D341Med (cell line): Measurements from ENCODE around the gene DDIT4.
A peak's percentile ranks its signal among the peaks of the same experiment; 100 is the strongest.

Experiments used
- DNase-seq: peaks from one replicate; pipeline ENCODE4 v3.0.0; 2012; ENCODE audit warnings: low spot score

DDIT4 gene

DNA sequence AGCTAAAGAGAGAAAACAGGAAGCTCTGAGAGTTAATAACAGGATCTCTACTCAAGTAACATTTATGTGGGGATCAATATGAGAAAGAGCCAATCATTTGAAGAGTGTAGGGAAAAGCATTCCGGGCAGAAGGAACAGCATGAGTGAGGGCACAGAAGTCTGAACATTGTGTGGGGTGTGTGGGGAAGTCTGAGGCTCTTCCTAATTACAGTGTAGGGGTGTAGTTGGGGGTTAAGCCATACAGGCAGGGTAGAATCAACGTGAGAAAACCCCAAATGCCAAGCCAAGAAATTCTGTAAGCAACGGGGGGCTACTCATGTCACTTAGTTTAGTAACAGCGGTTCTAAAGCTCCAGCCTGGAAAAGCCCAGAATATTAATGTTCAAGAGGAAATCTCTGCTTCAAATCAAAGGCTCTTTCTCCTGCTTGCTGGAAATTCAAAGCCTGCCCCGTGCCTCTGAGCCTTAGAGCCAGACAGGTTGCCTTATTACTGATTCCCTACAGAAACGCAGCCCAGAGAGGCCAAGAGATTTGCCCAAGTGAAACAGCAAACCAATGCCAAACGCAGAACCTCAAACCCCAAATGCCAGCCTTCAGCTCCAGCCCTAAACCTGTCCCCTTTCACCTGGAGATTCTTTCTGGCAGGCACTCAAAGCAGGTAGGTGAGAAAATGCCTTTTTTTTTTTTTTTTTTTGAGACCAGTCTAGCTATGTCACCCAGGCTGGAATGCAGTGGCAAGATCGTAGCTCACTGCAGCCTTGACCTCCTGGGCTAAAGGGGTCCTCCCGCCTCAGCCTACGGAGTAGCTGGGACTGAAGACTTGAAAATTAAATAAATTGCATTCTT, 44.9 kb downstream of the DDIT4 start:
- DNase-seq = no peak

DNA sequence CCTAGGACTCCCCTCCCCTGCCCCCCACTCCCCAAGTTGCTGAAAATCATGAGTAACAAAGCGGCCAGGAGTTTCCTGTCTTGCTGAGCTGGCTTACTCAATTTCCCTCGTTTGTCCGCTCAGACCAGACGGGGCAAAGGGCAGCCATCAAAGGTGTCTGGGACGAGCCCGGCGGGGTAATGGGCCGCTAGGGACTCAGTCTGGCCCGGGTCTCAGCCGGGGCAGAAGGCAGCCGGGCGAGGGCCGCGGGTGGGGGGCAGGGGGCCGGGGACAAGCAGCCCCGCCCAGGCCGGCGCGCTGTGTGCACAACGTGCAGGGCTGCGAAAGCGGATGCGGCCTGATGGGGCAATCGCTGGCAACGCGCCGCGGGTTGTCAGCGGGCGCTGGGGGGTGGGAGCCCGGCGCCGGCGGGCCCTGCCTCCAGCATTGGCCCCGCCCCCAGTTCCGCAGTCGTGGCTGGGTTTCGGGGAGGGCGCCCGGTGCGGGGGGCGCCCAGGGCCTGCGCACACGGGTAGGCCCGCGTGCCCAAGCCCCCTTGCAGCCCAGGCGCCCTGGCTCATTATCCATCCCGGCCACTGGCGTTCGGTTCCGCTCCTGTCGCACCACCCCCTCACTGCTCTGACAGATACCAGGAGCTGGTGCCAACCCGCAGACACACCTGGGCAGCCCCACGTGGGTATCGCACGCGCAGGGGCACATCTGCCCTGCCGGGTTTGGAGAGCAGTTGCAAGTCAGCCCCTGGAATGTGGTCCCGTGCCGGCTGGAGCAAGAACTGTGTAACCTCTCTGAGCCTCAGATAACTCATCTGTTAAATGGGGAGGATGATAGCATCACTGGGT, 45.9 kb downstream of the DDIT4 start:
- DNase-seq = peak; percentile 86

DNA sequence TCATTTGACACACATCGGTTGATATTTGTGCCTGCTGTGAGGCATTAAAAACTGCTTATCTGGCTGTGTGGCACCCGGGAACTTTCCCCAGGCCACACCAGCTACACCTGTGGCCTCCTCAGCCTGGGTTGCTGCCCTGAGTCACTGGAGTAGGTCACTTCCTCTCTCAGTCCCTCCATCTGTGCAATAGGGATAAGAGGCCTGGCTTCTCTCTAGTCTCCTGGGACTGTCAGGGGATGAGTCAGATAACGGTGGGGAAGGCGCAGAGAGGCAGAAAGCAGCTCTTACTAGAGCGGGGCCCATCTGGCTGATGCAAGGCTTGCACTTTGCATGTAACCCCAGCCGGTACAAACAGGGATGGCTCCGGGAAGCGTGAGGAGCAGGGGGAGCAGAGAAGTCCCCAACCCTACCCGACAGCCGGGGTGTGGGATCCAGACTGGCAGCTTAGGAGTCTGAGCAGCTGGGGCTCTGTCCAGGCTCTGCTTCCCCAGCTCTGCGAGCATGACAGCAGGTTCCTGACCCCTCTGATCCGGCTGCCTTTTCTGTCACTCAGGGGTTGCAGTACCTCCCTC, 47.0 kb downstream of the DDIT4 start:
- DNase-seq = peak; percentile 78

DNA sequence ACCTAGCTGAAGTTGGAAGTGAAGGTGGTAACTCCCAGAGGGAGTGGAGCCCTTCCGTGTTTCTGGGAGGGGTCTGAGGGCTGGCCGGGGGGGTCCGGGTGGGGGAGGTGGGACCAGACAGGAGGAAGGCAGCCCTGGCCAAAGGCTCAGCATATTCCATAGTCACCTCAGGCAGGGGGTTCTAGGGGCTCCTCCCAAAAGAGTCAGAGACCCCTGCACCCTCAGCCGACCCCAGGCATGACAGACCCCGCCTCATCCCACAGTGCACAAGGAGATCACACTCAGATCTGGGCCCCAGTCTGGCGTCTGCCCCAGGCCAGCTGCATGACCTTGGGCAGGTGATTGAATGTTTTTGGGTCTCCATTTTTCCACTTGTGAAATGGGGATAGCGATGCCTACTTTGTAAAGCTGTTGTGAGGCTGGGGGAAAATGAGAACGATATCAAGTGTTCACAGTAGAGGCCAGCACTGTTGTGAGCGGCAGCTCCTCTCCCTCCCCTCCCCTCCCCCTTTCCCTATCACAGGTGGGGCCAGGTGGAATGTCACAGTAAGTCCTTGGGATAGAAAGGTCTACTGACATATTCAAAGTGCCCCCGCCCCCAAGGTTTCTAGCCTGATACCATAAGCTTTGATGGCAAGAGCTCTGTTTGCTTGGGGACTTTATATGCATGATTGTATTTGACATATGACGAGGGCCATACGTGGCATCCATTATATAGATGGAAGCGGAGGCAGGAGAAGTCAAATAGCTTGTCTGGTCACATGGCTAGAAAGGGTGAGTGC, 47.7 kb downstream of the DDIT4 start:
- no peak for DNase-seq

DNA sequence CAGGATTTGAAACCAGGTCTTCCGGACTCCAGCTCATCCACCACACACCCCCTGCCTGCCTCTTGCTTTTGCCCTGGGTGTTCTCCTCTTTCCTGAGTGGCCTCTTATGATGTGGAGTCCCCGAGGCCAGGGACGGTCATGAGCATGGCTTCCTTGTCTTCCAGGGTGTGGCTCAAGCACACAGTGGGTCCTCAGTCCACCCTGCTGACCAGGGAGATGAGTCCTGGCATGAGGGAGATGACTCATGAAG, 48.2 kb downstream of the DDIT4 start:
- DNase-seq = no peak

DNA sequence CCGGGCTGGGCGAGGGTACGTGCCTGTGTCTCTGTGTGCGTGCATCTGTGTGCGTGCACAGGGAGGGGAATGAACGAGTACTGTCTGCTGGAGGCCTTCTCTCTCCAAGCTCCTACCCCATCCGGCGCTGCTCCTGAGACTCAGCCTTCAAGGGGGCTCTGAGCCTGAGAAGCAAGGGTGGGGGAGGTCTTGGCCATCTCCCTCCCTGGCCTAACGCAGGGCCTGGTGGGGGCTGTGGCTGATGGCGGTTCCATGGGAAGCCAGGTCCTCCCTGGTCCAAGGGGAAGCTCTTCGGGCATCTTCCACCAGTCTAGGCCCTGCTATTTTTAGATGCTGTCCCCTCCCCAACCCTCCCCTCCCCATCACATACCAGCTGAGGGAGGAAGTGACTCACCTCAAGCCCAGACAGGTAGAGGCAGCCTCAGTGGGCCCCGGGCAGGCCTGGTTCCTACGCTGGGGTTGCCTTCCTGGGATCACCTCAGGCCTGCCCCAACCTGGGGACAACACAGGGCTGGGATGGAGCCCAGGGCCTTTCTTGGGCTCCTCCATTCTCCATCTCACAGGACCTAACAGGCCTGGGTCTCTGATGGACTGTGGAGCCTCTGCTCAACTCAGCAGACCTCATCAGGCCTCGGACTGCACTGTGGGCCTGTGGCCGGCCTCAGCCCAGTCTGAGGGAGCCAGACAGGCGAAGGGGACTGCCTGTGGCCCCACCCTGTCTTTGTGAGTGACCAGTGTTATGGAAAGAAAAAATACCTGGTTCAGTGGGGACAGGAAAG, 48.7 kb downstream of the DDIT4 start:
- no peak for DNase-seq

DNA sequence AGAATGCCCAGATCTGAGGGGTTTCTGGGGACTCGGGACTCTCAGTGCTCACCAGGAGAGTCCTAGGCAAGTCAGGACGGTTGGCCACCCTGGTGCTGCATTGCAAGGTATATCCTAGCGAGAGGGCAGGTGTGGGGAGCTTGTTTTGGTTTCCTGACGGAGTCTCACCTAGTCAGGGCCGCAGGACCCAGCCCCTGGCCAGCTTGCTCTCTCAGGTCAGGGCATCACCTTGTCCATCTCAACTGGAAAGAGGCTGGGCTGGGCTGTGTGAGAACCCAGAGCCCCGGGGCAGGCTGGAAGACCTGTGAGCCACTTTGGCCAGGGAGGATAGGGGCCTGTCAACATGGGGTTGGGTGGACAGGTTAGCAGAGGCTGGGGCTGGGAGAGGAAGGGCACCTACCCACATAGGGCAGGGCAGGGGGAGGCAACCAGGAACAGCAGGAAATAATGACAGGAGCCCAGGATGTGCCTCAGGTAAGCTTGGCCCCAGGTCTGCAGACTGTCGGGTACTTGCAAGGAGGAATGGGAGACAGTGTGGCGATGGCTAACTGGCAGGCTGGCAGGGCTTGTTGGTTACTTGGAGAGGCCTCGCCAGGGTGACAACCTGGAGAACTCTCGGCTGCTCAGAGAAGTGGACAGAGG, 49.5 kb downstream of the DDIT4 start:
- no peak for DNase-seq

DNA sequence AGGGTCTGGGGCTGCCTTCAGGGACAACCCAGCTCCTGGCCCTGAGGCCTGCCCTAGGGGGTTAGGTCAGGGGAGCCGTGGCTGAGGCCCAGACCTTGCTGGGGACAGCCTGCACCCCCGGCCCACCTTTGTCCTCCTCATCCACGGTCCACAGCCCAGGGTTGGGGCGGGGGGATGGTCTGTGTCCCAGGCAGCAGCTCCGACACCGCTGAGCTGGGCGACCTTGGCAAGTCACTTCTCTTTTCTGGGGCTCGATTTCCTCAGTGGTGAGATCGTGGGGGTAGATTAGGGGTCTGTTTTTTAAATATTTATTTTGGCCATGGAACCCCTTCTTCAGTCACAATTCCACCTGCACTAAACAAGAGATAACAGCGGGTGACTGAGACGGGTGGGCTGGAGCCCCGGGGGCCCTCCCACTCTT, 50.1 kb downstream of the DDIT4 start:
- no peak for DNase-seq
